Anterior cingulate cortex (tissue), 58 donors: ENCODE data around the gene REEP1.
"Not testable (repeated sequence)": the region's sequence is repeated elsewhere in the genome, so short reads cannot be mapped to it uniquely, and the experiment has no call there.

ENCODE experiments used
- DNase-seq, 58 donors: peaks; one replicate each; lab custom pipeline; 2025; lab: John Stamatoyannopoulos, UW

The REEP1 gene

DNA sequence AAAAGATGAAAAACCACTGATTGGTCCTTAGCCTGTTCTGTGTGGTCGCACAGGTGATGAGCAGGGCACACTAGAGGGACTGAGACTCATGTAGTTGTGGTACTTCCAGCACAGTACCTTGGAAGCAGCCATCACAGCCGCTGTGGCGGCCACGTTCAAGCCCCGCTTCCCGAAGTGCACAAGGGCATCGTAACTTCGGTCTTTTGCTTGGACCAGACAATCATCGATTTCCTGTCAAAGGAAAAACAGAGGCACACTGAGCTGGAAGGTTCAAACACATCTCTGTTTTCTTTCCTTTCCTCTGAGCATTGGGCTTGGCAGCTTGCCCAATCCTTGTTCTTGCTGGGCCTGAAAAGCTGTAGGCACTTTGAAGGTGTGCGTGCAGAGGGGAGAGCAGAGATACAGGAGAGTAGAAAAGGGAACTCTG lies 85.6 kb downstream of the REEP1 start:
- peak in 2 of 58 donors; percentile 3 to 11 for DNase-seq

DNA sequence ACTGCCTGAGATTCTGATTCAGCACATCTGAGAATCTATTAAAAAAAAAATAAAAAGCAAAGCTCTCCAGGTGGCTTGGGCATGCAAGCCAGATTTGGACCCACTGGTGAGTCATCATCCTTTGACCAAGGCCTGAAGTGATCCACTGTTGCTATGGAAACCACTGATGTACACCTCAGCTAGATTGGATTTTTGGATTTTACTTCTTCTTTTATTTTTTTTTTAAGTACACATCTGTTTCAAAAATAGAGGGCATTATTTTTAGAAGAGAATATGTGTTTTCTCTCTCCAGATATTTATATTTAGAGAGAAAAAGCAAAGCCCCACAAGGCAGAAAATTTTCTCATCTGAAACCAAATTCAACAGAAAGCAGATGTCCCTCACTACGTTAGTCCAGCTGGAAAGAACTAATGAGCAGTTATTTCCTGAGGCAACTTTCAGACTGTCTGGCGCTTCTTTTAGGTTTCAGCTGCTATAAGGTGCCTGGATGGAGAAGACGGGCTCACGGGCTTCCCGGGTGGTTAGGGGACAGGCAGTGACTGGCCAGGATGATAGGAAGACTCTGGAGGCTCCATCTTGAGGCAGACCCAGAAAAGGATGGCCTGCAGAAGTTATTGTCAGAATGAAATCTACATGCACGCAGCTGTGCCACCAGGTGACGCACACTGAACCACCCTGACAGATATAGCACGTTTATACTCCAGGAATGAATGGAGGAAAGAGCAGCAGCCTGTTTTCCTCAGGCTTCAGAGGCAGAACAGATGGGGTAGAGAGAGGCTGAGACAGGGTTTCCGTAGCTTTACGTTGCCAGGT lies 87.6 kb downstream of the REEP1 start:
- DNase-seq: peak in 20 of 58 donors; percentile 9 to 67 (median 26)

DNA sequence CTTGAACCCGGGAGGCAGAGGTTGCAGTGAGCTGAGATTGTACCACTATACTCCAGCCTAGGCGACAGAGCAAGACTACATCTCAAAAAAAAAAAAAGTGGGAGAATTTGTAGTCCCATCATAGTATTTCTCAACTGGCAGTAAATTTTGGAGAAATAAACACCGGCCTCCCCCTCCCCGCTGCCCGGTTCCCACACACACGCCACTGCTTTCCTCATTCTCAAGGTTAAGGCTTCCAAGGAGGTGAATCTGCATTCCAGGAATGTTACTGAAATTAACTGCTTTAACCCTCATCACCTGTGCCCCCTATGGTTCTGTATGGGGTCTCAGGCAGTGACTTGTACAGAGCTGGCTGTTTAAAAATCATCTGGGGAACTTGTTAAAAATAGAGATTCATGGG lies 88.2 kb downstream of the REEP1 start:
- DNase-seq: no peak

DNA sequence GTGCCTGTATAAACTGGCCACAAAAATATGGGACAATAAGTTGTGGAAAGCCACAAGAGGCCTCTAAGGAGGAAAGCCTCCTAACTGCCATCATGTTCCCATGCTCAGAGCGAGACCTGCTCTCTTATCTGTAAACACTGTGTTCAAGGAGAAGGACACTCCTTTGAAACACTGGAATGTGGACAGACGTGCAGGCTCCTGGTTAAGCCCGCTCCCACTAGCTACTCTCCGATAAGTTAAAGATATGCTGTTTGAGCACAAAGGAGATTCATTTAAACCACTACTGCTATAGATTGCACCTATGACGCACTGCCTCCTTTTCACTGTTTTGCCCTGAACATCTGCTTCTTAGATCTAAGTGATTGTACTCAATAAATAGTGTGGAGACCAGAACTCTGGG lies 92.2 kb downstream of the REEP1 start:
- DNase-seq: not testable (repeated sequence)

DNA sequence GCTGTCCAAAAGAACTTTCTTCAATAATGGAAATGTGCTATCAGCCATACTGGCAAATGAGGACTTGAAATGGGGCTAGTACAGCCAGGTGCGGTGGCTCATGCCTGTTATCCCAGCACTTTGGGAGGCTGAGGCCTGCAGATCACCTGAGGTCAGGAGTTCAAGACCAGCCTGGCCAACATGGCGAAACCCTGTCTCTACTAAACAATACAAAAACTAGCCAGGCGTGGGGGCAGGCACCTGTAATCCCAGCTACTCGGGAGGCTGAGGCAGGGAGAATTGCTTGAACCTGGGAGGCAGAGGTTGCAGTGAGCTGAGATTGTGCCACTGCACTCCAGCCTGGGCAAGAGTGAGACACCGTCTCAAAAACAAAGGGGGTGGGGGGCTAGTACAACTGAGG lies 92.6 kb downstream of the REEP1 start:
- not testable (repeated sequence) for DNase-seq

DNA sequence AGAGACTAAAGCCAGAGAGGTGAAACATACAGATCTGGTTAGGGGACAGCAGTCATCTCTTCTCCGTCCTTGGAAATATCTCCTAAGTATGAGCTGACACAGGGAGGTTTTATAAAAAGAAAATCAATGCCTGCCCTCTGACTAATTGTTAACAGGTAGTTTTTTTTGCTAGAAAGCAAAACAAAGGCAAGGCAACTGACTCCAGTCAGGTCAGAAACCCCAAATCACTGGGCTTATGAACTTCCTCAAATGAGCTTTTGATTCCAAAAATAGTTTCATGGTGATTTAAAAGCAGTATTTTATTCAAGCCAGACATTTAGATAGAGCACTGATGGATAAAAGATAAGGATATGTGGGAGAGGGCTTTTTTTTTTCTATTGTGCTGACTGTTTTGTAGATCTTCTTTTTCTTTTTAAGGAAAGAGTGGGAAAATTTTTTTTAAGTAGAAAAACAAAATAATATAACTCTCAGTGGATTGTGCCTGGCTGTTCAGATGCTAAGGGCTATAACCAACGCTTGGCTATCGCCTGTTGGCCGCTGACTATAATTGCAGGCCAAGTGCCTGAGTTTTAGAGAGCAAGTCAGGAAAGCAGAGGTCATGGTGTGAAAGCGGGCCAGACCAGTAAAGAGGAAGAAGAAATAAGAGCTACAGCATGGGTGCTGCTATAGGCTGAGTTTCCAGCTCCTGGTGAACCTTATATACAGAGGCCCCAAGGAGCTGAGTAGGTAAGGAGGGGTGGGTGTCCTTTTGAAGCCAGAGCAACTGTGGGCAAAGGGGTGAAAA lies 93.3 kb downstream of the REEP1 start:
- DNase-seq: no peak

DNA sequence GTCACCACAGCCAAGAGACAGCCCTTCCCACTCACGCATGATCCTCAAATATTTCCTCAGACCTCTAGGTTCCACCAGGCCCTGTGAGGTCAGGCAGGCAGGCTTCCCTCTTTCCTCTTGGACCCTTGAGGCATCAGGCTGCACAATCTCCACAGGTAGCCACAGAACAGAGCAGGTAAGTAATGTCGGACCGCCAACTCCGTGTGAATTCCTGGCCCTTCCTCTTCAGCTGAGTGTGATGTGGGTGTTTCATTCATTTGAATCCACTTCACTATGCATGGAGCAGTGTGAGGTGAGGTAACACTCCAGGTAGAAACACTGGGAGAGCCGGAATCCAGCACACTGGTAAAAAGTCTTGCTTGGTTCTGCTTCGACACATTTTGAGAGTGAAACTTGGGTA lies 94.2 kb downstream of the REEP1 start:
- DNase-seq: no peak

DNA sequence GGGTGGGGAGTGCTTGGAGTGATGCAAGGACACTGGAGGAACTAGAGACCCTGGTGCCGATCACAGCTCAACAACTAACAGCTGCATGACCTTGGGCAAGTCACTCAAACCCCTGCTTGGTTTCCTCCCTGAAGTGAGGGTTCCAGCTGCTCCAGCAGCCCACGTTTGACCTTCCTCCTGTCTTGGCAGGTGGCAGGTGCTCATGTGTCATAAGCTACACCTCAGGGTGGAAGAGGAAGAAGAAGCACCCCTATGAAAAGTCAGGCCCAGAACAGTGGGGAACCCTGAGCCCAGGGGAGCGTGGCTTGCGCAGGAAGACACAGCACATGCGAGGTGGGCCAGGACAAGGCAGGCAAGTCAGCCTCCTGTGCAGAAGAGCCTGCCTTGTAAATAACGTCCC lies 95.8 kb downstream of the REEP1 start:
- DNase-seq: no peak

DNA sequence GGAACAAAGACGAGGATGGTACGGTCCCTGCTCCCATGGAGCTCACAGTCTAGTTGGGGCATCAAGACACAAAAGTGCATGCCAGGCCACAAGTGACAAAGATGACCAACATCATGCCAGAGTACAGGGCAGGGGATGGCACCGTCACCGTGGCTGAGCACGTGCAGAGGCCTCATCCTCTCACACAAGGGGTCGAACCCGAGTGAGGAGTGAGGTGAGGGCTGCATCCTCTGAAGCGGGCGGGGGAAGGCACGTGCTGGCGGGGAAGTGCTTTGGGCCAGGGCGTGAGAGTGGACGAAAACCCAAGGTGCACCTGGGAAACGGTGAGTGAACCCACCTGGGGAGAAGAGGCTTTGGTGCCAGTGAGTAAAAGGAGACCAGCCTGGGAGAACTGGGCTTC lies 97.2 kb downstream of the REEP1 start:
- no peak for DNase-seq

DNA sequence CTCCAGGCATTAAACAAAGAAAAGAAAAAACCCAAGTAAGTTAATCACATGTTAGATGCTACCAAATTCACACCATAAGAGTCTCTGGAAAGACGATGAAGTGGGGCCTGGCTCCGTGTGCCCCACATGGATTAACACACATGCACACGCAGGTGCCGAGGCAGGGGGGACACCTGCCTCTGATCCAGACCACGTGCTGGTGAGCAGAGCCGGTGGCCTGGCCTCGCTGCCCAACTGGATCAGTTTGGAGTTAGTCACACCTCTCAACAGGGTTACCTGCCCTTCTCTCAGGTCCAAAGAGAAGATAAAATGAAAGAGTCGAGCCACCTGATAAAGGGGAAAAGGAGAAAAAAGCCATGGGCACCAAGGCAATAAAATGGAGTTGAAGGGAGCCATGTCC lies 97.7 kb downstream of the REEP1 start:
- DNase-seq: no peak

DNA sequence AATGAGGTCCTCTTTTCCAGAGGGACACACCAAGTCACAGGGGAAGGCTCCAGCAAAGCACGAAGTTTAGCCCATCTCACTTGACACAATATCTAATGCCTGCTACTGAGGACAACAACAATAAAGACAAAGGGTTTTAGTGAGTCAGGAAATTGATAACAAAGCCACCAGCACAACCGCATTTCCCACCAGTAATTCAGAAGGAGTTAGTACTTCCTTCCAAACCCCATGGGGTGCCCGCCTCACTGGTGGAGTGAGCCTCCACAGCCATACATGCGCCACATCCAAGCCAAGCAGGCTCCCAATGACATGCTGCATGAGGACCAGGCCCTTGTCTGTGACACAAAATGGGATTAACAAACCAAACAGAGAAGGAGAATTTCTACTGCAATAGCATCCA lies 98.1 kb downstream of the REEP1 start:
- no peak for DNase-seq

DNA sequence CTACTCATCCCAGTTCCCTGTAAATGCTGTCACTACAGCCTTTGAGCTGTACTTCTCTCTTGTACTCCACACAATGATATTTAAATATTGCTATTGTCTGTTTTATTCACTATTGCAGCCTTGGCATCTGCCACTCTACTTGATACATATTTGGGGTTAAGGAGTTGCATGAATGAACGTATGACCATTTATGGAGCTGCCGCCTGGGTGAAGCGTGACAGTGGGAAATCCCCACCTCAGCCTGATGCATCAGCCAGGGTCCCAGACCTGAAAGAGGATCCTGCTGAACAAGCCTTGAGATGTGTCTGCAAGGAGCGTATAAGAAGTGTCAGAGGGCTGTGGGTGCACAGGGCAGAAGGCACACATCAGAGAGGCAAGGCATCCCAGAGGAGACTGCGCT lies 99.1 kb downstream of the REEP1 start:
- no peak for DNase-seq

DNA sequence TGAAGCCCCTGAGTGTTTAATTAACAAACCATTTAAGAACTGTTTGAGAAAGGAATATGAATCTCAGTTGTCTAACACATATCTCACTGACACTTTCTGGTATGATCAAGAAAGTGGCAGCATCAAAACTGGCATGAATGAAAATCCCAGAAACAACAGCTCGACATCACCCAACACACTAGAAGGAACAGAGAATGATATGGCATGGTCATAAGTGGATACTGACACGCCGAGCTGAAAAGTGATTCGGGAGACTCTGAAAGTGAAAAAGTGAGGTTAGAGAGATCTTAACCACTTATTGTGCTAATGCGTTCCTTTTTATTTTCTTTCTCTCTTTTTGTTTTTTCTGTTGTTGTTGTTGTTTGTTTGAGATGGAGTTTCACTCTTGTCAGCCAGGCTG lies 100.3 kb downstream of the REEP1 start:
- no peak for DNase-seq

DNA sequence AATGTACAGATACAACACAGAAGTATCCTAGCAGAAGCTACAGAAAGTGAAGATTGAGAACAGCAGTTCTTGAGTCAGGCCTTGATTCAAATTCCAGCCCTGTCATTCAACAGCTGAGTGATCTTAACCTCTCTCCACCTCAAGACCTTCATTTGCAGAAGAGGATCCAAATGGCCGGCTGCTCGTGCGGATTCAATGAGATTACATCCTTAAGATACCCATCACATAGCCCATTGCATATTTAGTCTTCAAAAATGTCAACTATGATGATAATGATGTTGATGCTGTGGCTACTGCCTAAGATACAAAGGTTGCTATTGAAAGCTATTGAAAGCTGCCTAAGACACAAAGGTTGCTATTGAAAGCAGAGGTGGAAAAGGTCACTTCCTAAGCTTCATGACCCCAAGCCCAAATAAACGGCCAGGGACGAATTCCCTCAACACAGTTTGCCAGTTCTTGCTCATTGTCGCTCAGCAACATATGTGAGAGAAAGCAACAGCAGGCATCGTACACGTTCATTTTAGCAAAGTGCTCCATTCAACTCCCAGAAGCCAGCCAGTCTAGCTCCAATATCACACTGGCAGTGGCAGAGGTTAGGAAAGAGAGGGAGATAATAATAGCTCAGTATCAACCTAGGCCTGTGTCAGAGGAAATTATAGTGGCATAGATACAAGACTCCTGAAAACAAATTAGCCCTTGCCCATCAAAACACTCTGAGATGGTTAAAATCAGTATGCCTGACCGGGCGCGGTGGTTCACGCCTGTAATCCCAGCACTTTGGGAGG lies 102.0 kb downstream of the REEP1 start:
- DNase-seq: no peak

DNA sequence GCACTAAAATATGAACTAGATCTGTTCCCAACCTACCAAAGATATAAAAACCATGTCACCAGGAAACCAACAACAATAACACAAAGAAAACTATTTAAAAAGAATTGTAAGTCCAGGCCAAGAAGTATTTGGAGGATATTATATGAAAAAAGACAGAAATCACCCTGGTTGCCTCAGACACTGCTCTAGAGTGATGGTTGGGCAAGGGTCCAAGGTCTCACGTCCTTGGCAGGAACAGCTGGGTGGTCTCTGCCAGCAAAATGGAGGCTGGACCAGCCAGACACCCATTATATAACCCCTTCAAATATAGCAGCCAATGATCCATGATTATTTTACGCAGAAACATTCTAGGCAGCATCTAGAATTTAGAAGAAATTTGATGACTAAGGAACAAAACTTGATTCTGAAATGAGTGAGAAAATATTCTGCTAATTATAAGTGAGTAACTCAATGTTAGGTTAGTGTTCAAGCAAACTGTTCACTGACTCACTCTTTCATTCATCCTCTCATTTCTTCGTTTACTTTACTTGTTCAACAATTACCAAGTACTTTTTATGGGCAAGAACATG lies 102.8 kb downstream of the REEP1 start:
- peak in 1 of 58 donors; percentile 18 for DNase-seq

DNA sequence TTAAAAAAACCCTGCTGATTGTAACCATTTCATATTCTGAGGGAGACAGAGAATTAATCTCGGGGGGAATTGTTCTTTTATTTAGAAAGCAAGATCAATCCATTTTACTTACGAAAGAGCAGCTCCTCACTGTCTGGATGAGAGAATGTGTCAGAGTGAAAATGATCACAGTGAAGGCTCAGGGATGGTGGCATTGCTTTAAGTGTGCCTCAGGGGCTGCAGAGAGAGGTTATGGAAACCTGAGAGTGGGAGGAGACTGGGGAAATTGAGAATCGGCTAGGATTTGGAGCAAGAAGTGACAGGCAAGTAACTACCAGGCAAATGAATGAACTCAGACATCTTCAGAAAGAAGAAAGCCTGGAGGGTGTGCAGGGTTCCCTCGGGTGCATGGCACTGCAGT lies 104.0 kb downstream of the REEP1 start:
- no peak for DNase-seq

DNA sequence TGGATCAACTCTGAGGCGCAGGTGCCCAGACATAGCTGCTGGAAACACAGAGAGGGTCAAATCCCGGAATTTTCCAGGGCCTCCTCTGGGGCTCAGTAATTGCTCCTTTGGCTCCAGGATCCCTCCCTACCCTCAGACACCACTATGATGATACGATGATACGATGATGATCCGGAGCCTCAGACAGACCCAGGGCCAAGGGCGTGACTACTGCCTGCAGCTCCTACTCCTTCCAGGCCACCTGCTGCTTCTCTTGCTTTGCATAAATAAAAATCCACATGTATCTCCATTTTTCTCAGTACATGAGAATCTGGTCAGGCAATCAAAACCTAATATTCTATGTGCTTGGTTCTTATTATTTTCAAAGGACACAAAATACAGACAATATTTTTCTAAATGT lies 104.5 kb downstream of the REEP1 start:
- DNase-seq: no peak

DNA sequence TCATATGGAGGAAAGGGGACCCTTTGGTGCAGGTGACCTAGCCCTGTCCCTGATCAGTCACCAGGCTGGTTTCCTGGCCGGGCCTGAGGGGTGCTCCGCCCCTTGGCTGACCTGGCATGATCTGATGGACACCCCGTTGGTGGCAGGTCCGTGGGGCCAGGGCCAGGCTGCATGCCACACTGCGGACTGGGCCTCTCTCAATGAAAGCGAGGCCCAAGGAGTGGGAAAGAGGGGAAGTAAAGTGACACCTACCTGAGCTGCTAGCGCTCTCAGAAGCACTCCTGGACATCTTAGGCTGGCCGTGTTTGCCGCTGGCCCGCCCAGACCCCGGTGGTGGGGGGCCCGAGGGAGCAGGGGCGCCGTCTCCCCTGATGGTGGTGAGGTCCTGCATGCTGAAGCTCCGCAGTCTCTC lies 105.0 kb downstream of the REEP1 start:
- DNase-seq: no peak

DNA sequence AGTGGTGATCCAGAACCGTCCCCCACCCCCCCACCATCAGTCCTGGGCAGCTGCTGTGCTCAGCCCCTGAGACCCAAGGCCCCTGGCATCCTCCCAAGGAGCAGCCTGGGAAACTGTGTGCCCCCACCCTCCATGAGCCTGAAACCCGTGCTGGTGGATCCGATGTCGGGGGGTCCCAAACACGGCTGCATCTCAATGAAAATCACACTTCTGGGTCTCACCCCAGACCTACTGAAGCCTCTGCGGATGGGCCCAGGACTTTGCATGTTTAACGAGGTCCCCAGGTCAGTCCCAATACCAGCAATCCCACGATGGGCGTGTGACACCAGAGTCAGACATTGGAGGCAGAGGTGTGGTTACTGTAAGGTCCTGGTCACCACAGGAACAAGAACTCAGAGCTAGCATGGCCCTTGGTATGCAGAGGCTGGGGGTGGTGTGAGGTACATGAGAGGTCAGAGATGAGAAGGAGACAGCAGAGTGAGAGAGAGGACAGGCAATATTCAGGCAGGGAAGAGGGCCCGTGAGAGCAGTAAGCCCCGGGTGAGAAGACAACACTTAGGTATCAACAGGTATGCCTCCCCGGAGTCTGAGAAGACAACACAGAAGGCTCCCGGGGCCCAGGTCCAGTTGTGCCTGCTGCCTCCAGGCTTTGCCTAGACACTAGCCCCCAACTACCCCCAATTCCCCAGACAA lies 105.6 kb downstream of the REEP1 start:
- DNase-seq: no peak

DNA sequence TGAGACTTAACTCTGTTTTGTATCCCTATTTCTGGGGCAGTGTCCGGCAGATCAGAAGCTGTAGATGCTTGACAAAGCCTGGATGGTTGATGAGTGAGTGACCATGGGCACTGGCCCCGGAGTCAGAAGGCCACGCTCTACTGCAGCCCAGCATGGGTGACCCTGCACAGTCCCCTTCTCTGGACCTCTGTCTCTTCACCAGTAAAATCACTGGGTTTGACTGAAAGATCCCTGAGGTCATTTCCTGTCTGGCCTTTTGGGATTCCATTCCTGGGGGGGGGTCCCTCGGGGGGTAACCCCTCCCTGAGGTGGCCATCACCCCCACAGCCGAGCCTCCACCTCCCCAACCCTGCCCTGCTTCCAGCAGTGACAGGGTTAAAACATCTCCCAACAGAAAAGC lies 106.5 kb downstream of the REEP1 start:
- no peak for DNase-seq
